Spinal cord (tissue), 10 donors: ENCODE results near the gene SATB1. TPM values are rescaled to one million over a fixed set of nuclear protein-coding genes. Genes with fewer than 3 reads are reported as not detected.

Source experiments
- DNase-seq, 6 donors: peaks; one replicate each; pipeline versions ENCODE4 v3.0.0 to v3.0.0-alpha.2; 2013 to 2015; ENCODE audit warnings: low spot score in 6 of 6, low read depth in 4 of 6
- H3K27ac ChIP-seq: one replicate; pipeline ENCODE4 v1.5.1; 2013; ENCODE audit warnings: low read depth, low read length, control low read depth
- H3K27me3 ChIP-seq: one replicate; pipeline ENCODE4 v1.6.1; 2013; ENCODE audit warnings: low read length; ENCODE audit not compliant: control insufficient read depth, insufficient read depth
- H3K36me3 ChIP-seq: one replicate; pipeline ENCODE4 v1.6.1; 2013; ENCODE audit warnings: low read length; ENCODE audit not compliant: control insufficient read depth, insufficient read depth
- H3K4me1 ChIP-seq: one replicate; pipeline ENCODE4 v1.6.1; 2013; ENCODE audit warnings: low read length; ENCODE audit not compliant: control insufficient read depth, insufficient read depth
- H3K4me3 ChIP-seq: one replicate; pipeline ENCODE4 v1.5.1; 2013; ENCODE audit warnings: low read depth, low read length, control low read depth
- H3K9me3 ChIP-seq: one replicate; pipeline ENCODE4 v1.6.1; 2013; ENCODE audit warnings: low read length; ENCODE audit not compliant: control insufficient read depth, insufficient read depth
- WGBS: methylation state at CpG from one replicate; pipeline ENCODE4 v1.1.5; 2013; ENCODE audit warnings: missing lambda C conversion rate; ENCODE audit not compliant: insufficient coverage; 5-methylcytosine and 5-hydroxymethylcytosine counted together
- polyA plus RNA-seq, 2 donors: library from polyadenylated mRNA; unstranded; fragments of 120-200 nt; gene quantifications; one replicate each; pipeline ENCODE4 v1.2.1, GENCODE V29; 2013; ENCODE audit not compliant: insufficient read length in 2 of 2
- total RNA-seq, 2 donors: library from RNA; depleted of rRNA in 1 of 2; stranded (reverse); fragments of 120-200 nt in 1 of 2; fragments of >200 nt in 1 of 2; gene quantifications; one replicate each; pipeline versions ENCODE4 v1.2.3 to v1.2.4, GENCODE V29; 2013 to 2014
- donor health status: healthy.

The SATB1 gene
- total and polyA plus RNA-seq, 4 donors = 41.4 to 96.9 (median 68.3) TPM

DNA sequence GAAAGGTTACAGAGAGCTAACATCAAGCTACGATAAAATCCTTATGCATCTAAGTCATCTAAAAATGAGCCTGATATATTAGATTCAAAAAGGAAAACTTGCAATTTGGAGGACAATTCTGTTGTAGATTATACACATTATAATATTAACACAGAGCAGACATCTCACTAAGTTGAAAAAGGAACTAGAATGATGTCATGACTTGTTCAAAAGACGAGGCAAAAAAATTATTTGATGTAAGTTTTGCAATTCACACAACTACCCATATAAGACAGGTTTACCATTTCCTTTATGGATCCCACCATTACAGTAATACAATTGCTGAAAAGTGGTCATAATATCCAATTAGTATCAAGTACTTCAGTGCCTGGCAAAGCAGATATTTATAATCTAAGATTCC lies 15.9 kb downstream of the SATB1 start:
- Histone ChIP-seq H3K36me3 (no peaks in the 10 kb centered on the region), H3K27ac (no peak overlapping the region), H3K27me3 (no peaks in the 10 kb centered on the region), H3K4me1 (no peaks in the 10 kb centered on the region), H3K4me3 (no peak overlapping the region), H3K9me3 (no peaks in the 10 kb centered on the region)
- WGBS = no CpG with 5 or more reads among the region's 2 CpGs
- DNase-seq = no peak

DNA sequence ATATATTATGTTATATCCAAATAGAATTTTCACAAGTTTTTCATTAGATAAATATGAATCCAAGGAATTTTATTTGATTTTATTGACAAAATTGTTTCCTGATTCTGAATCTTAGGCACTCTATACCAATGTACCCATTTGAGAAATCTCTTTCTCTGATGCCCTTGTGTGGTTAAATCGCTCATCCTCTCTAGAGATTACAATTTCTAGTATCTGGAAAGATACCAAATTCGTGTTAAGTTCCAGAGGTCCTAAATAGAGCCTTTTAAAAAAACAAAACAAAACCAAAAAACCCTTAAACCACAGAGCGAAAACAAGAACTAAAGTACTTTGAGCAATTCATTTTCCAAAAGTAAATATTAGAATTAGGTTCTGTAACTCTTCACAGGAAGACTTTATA lies 20.0 kb downstream of the SATB1 start:
- Histone ChIP-seq H3K27me3 (no peaks in the 10 kb centered on the region), H3K9me3 (no peaks in the 10 kb centered on the region), H3K36me3 (no peaks in the 10 kb centered on the region), H3K27ac (no peak overlapping the region), H3K4me3 (no peak overlapping the region), H3K4me1 (no peaks in the 10 kb centered on the region)
- no CpG with 5 or more reads among the region's 3 CpGs for WGBS
- no peak for DNase-seq

DNA sequence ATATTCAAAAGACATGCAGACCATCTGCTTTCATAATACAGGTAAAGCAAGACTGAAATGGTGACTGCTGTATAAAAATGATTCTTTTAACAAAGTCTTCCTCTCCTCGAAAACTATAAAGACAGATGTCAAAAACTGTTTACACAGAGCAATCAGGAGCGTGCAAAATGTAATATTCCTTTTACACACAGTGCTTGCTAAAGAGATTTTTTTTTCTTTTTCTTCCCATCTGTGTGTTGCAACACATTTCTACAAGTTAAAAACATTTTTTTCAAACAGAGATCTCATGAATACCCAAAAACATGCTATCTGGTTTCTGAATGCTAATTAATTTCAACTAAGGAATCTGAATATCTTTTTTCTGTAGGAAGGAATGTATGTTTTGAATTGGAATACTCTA lies 22.1 kb downstream of the SATB1 start:
- H3K27ac ChIP-seq = no peak overlapping the region
- DNase-seq = peak in 1 of 6 donors; percentile 81
- H3K9me3 ChIP-seq = no peaks in the 10 kb centered on the region
- H3K4me3 ChIP-seq = no peak overlapping the region
- H3K36me3 ChIP-seq = no peaks in the 10 kb centered on the region
- no peaks in the 10 kb centered on the region for H3K27me3 ChIP-seq
- WGBS = no CpG with 5 or more reads among the region's 2 CpGs
- no peaks in the 10 kb centered on the region for H3K4me1 ChIP-seq

DNA sequence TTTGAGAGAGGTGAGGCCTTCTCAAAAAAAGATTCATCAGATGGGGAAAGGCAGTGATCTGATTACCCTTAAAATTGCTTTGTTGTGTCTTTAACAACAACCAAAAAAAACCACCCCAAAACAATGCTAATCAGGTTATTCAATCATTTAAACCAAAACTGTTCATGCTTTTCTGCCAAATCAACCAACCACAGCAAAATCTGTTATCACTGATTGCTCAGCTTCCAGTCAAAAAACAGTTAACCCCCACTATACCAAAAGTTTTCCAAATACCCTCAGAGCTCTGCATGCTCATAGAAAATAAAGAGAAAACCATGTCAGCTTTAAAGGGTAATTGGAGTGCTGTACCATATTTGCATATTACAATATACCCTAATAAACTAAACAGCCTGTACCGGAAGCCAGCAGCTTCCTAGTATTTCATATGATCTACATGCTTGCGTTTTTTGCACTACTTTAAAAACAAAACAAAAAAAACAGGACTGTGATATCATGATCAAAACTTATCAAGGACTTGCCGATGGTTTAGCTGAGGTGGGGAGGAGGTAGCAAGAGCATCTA lies 22.8 kb downstream of the SATB1 start:
- Histone ChIP-seq H3K27me3 (no peaks in the 10 kb centered on the region), H3K9me3 (no peaks in the 10 kb centered on the region), H3K4me1 (no peaks in the 10 kb centered on the region), H3K36me3 (no peaks in the 10 kb centered on the region), H3K27ac (no peak overlapping the region), H3K4me3 (no peak overlapping the region)
- DNase-seq = peak in 1 of 6 donors; percentile 37
- no CpG with 5 or more reads among the region's 3 CpGs for WGBS

DNA sequence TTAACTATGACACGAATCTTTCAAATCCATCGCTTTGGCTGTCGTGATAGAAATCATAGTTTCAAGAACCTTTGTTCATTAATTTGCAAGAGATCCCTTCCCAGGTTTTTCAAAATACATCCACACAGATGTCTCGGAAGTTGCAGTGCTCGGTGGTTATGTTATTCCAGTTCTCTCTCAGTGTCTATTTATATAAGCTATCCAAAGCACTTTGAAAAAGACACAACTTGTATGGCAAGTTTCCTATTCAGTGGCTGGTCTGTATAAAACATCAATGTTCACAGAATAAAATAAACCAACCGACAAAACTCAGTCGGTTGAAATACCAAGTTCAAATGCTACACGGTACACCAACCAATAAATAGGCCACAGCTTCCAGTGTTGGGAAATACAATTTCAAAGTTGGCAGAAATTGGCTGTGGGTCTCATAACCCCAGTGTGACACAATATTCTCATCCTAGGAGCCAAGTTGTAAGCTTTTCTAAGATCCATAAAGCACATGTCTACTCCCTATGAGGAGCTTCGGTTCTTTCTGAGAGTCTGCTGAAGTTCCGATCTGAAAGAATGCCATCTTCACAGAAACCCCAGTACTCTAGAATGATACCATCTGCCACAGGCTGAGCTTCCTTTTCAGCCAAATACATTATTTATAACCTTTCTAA lies 23.7 kb downstream of the SATB1 start:
- Histone ChIP-seq H3K4me3 (no peak overlapping the region), H3K27ac (no peak overlapping the region), H3K9me3 (no peaks in the 10 kb centered on the region), H3K36me3 (no peaks in the 10 kb centered on the region), H3K4me1 (no peaks in the 10 kb centered on the region), H3K27me3 (no peaks in the 10 kb centered on the region)
- WGBS = 97% methylated on average over 4 of the region's 10 CpGs
- peak in 1 of 6 donors; percentile 63 for DNase-seq

- Histone ChIP-seq H3K4me1 (no peaks in the 10 kb centered on the region), H3K36me3 (peaks cover 5% of the 10 kb centered on the region), H3K9me3 (no peaks in the 10 kb centered on the region), H3K4me3 (no peak overlapping the region), H3K27ac (no peak overlapping the region), H3K27me3 (no peaks in the 10 kb centered on the region)
- WGBS = no CpG with 5 or more reads among the region's 1 CpG
- no peak for DNase-seq
Measured at GRCh38 chr3:18398448-18398847, 26.7 kb downstream of the SATB1 start.

- no CpG with 5 or more reads among the region's 1 CpG for WGBS
- DNase-seq = no peak
- Histone ChIP-seq H3K4me3 (no peak overlapping the region), H3K4me1 (no peaks in the 10 kb centered on the region), H3K36me3 (peaks cover 5% of the 10 kb centered on the region), H3K27ac (no peak overlapping the region), H3K27me3 (no peaks in the 10 kb centered on the region), H3K9me3 (no peaks in the 10 kb centered on the region)
Measured at GRCh38 chr3:18396428-18396827, 28.7 kb downstream of the SATB1 start.

- Histone ChIP-seq H3K36me3 (peaks cover 5% of the 10 kb centered on the region), H3K27ac (no peak overlapping the region), H3K4me3 (no peak overlapping the region), H3K4me1 (no peaks in the 10 kb centered on the region), H3K9me3 (no peaks in the 10 kb centered on the region), H3K27me3 (no peaks in the 10 kb centered on the region)
- 96% methylated on average over 11 of the region's 12 CpGs for WGBS
- no peak for DNase-seq
Measured at GRCh38 chr3:18394384-18394995, 30.6 kb downstream of the SATB1 start.

GRCh38 chr3:18393906-18394305 lies 31.2 kb downstream of the SATB1 start:
- no peaks in the 10 kb centered on the region for H3K27me3 ChIP-seq
- no CpG with 5 or more reads among the region's 2 CpGs for WGBS
- no peaks in the 10 kb centered on the region for H3K4me1 ChIP-seq
- H3K27ac ChIP-seq = no peak overlapping the region
- H3K4me3 ChIP-seq = no peak overlapping the region
- no peak for DNase-seq
- no peaks in the 10 kb centered on the region for H3K9me3 ChIP-seq
- peaks cover 5% of the 10 kb centered on the region for H3K36me3 ChIP-seq
